ENCODE measurements around the gene DGKB. TPM values are rescaled to one million over a fixed set of nuclear protein-coding genes. Genes with fewer than 3 reads are reported as not detected.

DGKB gene
- total and polyA plus RNA-seq, 2 donors from 2014 or later = 0.26 to 1.5 TPM

GRCh38 chr7:14841086-14841485, 61.5 kb downstream of the DGKB start:
- Histone ChIP-seq H3K9ac (ENCODE audit: low read length in 3 of 3) (no peak overlapping the region), H3K4me1 (ENCODE audit: control insufficient read depth in 2 of 3, insufficient read depth in 2 of 3, low read depth in 1 of 3, low read length in 3 of 3) (no peaks in the 10 kb centered on the region), H3K9me3 (ENCODE audit: control insufficient read depth in 2 of 3, insufficient read depth in 1 of 3, low read length in 3 of 3) (no peaks in the 10 kb centered on the region), H3K36me3 (ENCODE audit: control insufficient read depth in 2 of 3, insufficient read depth in 3 of 3, low read length in 3 of 3) (no peaks in the 10 kb centered on the region), H3K4me3 (ENCODE audit: low read length in 3 of 3) (no peak overlapping the region), H3K27ac (ENCODE audit: low read depth in 2 of 2, low read length in 2 of 2) (no peak overlapping the region), H3K27me3 (ENCODE audit: control insufficient read depth, insufficient read depth, low read length) (no peaks in the 10 kb centered on the region)
- DNase-seq = no peak
- no peak for FAIRE-seq
- intact Hi-C loops (cut with DNase I) = no loop called here
- no peak for TF ChIP-seq CTCF (IDR thresholded peaks at IDR 0.05; ENCODE audit: borderline replicate concordance, extremely low read depth, insufficient read depth)

GRCh38 chr7:14839307-14839706, 63.2 kb downstream of the DGKB start:
- FAIRE-seq = no peak
- no peaks in the 10 kb centered on the region for H3K27me3 ChIP-seq (ENCODE audit: control insufficient read depth, insufficient read depth, low read length)
- H3K36me3 ChIP-seq (ENCODE audit: control insufficient read depth in 2 of 3, insufficient read depth in 3 of 3, low read length in 3 of 3) = no peaks in the 10 kb centered on the region
- H3K9me3 ChIP-seq (ENCODE audit: control insufficient read depth in 2 of 3, insufficient read depth in 1 of 3, low read length in 3 of 3) = no peaks in the 10 kb centered on the region
- no peak overlapping the region for H3K9ac ChIP-seq (ENCODE audit: low read length in 3 of 3)
- H3K4me1 ChIP-seq (ENCODE audit: control insufficient read depth in 2 of 3, insufficient read depth in 2 of 3, low read depth in 1 of 3, low read length in 3 of 3) = no peaks in the 10 kb centered on the region
- H3K27ac ChIP-seq (ENCODE audit: low read depth in 2 of 2, low read length in 2 of 2) = no peak overlapping the region
- DNase-seq = no peak
- intact Hi-C loops (cut with DNase I) = no loop called here
- no peak overlapping the region for H3K4me3 ChIP-seq (ENCODE audit: low read length in 3 of 3)
- no peak for TF ChIP-seq CTCF (IDR thresholded peaks at IDR 0.05; ENCODE audit: borderline replicate concordance, extremely low read depth, insufficient read depth)

GRCh38 chr7:14837216-14837615, 65.3 kb downstream of the DGKB start:
- no peak overlapping the region for H3K27ac ChIP-seq (ENCODE audit: low read depth in 2 of 2, low read length in 2 of 2)
- intact Hi-C loops (cut with DNase I) = no loop called here

More at GRCh38 chr7:14837216-14837615, 65.3 kb downstream of the DGKB start:
- no peaks in the 10 kb centered on the region for H3K4me1 ChIP-seq (ENCODE audit: control insufficient read depth in 2 of 3, insufficient read depth in 2 of 3, low read depth in 1 of 3, low read length in 3 of 3)
- FAIRE-seq (no peak), DNase-seq (no peak)
- no peaks in the 10 kb centered on the region for H3K9me3 ChIP-seq (ENCODE audit: control insufficient read depth in 2 of 3, insufficient read depth in 1 of 3, low read length in 3 of 3)
- H3K4me3 ChIP-seq (ENCODE audit: low read length in 3 of 3) = no peak overlapping the region
- H3K36me3 ChIP-seq (ENCODE audit: control insufficient read depth in 2 of 3, insufficient read depth in 3 of 3, low read length in 3 of 3) = no peaks in the 10 kb centered on the region
- no peaks in the 10 kb centered on the region for H3K27me3 ChIP-seq (ENCODE audit: control insufficient read depth, insufficient read depth, low read length)
- H3K9ac ChIP-seq (ENCODE audit: low read length in 3 of 3) = no peak overlapping the region
- no peak for TF ChIP-seq CTCF (IDR thresholded peaks at IDR 0.05; ENCODE audit: borderline replicate concordance, extremely low read depth, insufficient read depth)

Measured in kidney (tissue), 14 donors.